Epithelial cell of esophagus (primary cell): Measurements from ENCODE around the gene CEP41.

ENCODE experiments used
- DNase-seq: peaks from one replicate; pipeline ENCODE4 v3.0.0; 2010; ENCODE audit warnings: low read depth
- H3K4me3 ChIP-seq: 2 replicates; pipeline ENCODE4 v1.5.1; 2011; ENCODE audit warnings: mild to moderate bottlenecking, low read length, control low read depth
- CTCF ChIP-seq: IDR thresholded peaks from 2 replicates; pipeline ENCODE4 v1.5.1; 2011; ENCODE audit warnings: low read depth, mild to moderate bottlenecking, low read length, control low read depth, inconsistent platforms; ENCODE audit not compliant: insufficient read depth; ENCODE audit errors: missing control alignments

The CEP41 gene

GRCh38 chr7:130394421-130395195, 46.2 kb downstream of the CEP41 start:
- no peak overlapping the region for H3K4me3 ChIP-seq
- DNase-seq, result no peak
- no peak for TF ChIP-seq CTCF

- DNase-seq, result no peak
- no peak overlapping the region for H3K4me3 ChIP-seq
- no peak for TF ChIP-seq CTCF
Observed at GRCh38 chr7:130393841-130394411, 46.9 kb downstream of the CEP41 start.

- DNase-seq, result no peak
- H3K4me3 ChIP-seq, result no peak overlapping the region
- TF ChIP-seq CTCF, result no peak
Observed at GRCh38 chr7:130393101-130393561, 47.7 kb downstream of the CEP41 start.

GRCh38 chr7:130390486-130390885, 50.3 kb downstream of the CEP41 start:
- no peak overlapping the region for H3K4me3 ChIP-seq
- TF ChIP-seq CTCF, result no peak
- no peak for DNase-seq

GRCh38 chr7:130388671-130389070, 52.1 kb downstream of the CEP41 start:
- H3K4me3 ChIP-seq, result no peak overlapping the region
- no peak for TF ChIP-seq CTCF
- DNase-seq, result no peak

GRCh38 chr7:130387628-130388403, 53.0 kb downstream of the CEP41 start:
- TF ChIP-seq CTCF, result no peak
- DNase-seq, result no peak
- no peak overlapping the region for H3K4me3 ChIP-seq
